Stimulated activated CD8-positive, alpha-beta memory T cell treated with anti-CD3 and anti-CD28 coated beads, Interleukin-2, amount 100 ng/mL, for 1 hour (primary cell): ENCODE data around the gene DNAH2.

Experiments used
- DNase-seq, 2 donors: peaks; one replicate each; pipeline ENCODE4 v3.0.0-alpha.2; 2020; ENCODE audit warnings: low read depth in 2 of 2

The DNAH2 gene

GRCh38 chr17:7721612-7722011 is 4.1 kb downstream of the DNAH2 start:
- DNase-seq: no peak

DNA sequence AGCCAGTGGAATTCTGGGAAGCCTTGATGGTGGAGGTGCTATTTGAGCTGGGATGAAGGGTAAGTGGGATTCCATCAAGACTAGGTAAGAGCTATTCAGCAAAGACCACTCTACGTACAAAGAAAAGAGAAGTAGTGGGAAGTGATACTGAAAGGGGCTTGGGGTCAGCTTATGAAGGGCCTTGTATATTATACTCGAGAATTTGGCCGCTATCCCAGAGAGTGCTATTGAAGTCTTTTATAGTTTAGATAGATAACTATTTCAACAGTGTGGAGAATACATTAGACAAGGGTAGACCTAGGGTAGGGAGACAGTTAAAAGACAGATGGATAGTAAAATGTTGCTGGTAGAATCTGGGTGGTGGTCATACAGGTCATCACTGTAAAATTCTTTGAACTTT is 10.3 kb downstream of the DNAH2 start:
- no peak for DNase-seq

GRCh38 chr17:7729816-7730215 is 12.3 kb downstream of the DNAH2 start:
- DNase-seq: no peak

- DNase-seq: no peak
Measured at GRCh38 chr17:7732981-7733539, 15.5 kb downstream of the DNAH2 start.

DNA sequence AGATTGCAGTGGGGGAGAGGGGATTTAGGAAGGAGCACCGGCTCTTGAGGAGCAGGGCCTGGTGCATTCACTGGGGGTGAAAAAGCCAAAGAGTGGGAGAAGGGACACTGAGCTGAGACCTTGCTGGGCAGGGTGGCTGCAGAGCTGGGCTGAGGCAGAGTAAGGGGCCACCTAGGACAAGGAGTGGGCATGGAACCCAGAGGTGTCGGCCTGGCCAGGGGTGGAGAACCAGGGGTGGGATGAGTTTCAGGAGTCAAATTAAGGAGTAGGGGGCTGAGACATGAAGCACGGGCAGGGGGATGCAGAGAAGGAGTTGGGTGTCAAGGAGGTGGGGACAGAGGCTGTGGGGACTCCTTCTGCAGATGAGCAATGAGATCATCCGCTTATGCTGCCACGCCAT is 20.1 kb downstream of the DNAH2 start:
- no peak for DNase-seq

DNA sequence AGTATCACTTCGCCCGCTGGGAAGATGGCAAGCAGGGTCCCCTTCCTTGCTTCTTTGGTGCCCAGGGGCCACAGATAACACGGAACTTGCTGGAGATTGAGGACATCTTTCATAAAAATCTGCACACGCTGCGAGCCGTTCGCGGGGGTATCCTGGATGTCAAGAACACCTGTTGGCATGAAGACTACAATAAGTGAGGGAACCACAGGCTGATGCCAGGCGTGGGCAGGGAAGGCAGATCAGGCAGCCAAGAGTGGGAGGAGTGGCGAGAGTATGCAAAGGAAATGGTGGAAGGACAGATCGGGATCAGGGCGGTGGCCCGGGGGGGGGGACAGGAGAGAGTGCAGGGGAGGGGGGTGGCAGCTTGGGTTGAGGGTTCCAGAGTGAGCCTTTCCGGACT is 22.2 kb downstream of the DNAH2 start:
- DNase-seq: no peak

DNA sequence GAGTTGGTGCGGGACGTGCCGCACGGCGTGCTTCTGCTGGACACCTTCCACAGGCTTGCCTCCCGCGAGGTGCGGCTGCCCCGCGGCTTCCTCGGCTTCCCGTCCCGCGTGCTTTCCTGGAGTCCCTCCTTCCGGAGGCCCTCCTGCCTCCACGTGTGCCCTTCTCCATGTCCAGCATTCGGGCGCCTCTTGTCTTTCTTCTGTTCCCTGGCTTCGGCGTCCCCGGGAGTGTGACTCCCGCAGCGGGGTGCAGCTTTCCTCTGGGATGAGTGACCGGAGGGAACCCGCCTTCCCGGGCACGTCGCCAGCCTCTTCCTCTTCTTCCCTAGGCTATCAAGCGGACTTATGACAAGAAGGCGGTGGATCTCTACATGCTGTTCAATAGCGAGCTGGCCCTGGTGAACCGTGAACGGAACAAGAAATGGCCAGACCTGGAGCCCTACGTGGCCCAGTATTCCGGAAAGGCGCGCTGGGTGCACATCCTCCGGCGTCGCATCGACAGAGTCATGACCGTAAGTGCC is 23.0 kb downstream of the DNAH2 start:
- no peak for DNase-seq

DNA sequence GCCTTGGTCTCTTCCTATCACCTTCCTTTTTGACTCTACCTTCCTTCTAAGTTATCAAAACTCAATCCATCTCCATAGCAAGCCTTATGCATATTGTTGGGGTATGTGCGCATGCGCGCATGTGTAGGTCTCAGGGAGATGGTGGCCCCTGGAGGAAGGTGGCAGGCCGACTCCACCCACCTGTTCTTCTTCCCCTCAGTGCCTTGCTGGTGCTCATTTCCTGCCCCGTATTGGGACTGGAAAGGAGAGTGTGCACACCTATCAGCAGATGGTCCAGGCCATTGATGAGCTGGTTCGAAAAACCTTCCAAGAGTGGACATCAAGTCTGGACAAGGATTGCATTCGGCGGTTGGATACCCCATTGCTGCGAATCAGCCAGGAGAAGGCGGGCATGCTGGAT is 25.2 kb downstream of the DNAH2 start:
- no peak for DNase-seq

DNA sequence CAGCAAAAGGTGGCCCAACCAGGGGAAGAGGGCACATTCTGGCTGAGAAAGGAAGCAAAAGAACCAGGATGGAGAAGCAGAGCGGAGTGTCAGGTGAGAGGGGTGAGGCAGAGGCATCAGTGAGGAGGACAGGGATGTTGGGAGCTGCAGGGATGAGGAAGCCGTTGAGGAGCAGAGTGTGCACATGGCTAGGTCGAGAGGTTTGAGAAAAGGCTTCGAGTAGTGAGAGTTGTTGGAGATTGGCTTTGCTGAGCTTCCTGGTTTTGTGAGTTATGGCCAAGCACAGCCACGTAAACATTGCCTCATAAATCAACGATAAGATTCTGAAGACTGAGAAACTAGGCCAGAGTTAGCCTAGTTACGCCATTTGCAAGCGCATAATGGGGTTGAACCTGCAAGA is 26.9 kb downstream of the DNAH2 start:
- DNase-seq: no peak

DNA sequence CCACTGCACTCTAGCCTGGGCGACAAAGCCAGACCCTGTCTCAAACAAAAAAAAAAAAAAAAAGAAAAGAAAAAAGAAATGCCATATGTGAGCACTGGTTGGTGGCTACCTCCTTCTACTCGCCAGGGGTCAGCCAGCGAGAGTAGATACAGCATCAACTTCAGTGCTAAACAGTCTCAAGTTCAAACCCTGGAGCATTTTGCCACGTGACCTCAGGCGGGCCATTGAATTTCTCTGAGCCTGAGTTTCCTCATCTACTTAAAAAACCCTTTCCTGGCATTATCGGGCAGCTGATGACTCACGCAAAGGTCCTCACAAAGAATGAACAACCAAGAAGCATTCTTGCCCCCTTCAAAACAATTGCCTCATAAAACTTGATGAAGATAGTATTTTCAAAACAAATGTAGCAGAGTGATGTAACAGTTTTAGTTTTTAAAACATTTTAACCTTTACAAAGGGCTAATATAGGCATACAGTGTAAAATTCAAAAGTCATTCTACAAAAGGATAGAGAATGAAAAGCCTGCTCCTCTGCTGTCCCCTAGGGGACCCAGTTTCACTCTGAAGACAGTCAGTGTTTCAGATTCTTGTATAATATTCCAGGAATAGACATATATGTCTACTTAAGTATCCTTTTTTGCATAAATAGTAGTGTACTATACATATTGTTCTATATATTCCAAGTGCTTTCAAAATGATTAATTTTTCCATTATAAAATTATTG is 28.4 kb downstream of the DNAH2 start:
- no peak for DNase-seq

DNA sequence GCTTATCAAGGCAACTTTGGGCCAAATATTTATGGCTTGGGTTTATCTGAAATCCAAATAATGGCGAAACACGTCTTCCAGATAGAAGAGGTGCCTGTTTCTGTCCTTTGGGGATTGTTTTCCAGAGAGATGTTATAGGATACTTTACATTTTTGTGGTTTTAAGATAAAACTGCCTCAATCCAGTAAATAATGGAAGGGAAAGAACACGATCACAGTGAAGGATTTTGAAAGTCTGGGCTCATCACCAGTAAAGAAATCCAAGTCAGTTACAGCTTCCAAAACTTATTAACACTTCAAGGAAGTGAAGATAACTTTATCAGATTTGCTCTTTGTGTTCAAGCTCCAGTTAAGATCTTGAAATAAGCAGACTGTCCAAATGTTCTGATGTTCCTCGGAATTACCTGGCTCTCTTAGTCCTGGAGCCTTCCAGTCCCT is 30.1 kb downstream of the DNAH2 start:
- DNase-seq: no peak

DNA sequence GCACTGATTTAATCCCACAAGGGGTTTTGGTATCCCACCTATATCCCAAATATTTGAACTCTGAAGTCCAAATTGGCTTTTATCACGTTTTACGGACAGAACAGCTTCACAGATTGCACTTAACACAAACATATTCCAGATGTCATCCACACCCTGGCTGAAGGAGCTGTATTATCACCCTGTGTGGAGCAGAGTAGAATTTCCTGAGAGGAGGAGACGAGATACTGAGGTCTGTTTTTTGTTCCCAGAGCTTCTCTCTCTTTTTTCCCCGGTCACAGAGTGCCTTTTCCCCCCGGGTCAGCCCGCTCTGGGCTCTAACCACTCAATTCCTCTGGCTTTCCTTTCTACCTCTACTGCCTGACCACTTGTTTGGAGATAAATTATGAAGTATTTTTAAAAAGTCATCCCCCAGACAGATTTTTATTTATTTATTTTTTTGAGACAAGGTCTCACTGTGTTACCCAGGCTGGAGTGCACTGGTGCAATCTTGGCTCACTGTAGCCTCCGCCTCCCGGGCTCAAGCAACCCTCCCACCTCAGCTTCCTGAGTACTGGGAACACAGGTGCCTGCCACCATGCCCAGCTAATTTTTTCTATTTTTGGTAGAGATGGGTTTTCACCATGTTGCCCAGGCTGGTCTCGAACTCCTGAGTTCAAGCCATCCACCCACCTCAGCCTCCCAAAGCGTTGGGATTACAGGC is 30.7 kb downstream of the DNAH2 start:
- no peak for DNase-seq

DNA sequence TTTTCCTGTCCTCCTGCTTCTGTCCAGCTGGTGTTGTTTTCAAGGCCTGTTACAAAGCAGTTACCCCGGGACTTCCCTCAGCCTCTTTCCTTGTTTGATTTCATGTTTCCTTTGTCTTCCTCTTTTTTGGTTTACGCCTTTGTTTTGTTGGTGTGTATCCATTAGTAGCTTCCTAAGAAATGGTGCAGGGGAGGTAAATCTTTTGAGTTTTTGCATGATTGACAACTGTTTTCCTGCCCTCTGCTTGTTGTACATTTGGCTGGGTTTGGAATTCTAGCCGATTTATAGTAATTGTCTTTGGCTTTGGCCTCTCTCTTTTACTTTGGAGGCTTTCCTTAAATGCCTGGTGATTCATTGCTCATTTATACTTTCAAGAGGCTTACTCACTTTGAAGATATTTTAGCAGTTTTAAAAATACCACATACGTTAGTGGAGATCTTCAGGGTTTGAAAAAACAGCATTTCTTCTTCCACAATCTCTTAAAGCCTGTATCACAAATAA is 32.8 kb downstream of the DNAH2 start:
- no peak for DNase-seq

DNA sequence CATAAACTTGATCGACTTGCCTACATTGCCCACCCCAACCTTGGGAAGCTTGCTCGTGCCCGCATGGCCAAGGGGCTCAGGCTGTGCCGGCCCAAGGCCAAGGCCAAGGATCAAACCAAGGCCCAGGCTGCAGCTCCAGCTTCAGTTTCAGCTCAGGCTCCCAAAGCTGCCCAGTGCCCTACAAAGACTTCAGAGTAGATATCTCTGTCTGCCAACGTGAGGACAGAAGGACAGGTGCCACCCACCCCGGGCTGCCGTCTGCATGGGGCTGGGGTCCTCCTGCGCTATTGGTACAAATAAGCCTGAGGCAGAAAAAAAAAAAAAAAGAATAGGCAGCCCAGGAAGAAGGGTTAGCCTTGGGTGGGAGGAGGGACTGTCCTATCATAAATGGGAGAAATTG is 37.1 kb downstream of the DNAH2 start:
- no peak for DNase-seq

GRCh38 chr17:7755095-7755890 is 37.7 kb downstream of the DNAH2 start:
- no peak for DNase-seq

DNA sequence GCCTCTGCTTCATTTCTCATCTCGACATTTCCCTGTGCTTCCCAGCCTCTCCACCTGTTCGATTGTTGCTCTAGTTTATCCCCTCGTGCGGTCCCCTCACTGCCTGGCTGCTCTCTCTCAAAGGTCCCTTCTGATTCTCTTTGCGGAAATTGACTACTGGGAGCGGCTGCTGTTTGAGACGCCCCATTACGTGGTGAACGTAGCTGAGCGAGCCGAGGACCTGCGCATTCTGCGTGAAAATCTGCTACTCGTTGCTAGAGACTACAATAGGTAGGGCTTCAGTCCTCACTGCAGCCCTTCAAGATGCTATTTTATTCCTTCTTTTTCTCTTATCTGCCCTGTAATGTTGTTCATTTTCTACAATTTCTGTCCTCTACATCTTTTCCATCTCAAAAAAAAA is 39.4 kb downstream of the DNAH2 start:
- no peak for DNase-seq

DNA sequence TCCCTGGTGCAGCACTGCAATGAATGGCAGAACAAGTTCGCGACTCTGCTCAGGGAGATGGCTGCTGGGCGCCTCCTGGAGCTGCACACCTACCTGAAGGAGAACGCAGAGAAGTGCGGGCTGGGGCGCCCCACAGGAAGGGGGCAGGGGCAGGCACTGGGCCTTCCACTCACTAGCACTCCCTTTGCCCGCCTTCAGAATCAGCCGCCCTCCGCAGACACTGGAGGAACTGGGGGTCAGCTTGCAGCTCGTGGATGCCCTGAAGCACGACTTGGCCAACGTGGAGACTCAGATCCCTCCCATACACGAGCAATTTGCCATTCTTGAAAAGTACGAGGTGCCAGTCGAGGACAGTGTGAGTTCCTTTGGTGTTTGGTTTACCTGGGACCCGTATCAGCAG is 46.4 kb downstream of the DNAH2 start:
- no peak for DNase-seq

GRCh38 chr17:7767004-7767403 is 49.5 kb downstream of the DNAH2 start:
- DNase-seq: no peak

GRCh38 chr17:7767405-7768021 is 50.0 kb downstream of the DNAH2 start:
- no peak for DNase-seq

- DNase-seq: no peak
Measured at GRCh38 chr17:7769854-7770253, 52.3 kb downstream of the DNAH2 start.

DNA sequence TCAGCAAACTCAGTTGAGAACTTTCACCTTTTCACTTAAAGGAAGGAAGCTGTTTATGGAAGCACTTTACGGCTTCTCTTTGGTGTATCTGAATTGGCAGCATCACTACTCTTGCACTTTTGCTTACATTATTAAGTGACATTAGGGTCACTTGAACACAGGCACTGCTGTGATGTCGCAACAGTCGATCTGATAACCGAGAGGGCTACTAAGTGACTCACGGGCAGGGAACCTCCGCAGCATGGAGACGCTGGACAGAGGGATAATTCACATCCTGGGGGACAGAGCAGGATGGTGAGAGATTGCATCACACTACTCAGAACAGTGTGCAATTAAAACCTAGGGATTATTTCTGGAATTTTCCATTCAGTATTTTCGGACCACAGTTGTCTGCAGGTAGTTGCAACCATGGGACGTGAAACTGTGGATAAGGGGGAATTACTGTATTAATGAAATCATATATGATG is 56.5 kb downstream of the DNAH2 start:
- DNase-seq: no peak
